PC-9 (cell line): ENCODE data around the gene CCNY.

Experiments used
- EZH2 ChIP-seq: fragments of 200-600 bp; sonication (generic); IDR thresholded peaks from 2 replicates; pipeline ENCODE4 v1.8.0; 2017; ENCODE audit warnings: antibody characterized with exemption, low read depth
- TF ChIP-seq, protein P1 (sequence below): fragments of 200-600 bp; sonication (generic); conservative IDR thresholded peaks from 2 replicates; pipeline ENCODE4 v1.6.1; 2017; ENCODE audit warnings: mixed run types, antibody characterized with exemption, mild to moderate bottlenecking, moderate library complexity

DNA sequence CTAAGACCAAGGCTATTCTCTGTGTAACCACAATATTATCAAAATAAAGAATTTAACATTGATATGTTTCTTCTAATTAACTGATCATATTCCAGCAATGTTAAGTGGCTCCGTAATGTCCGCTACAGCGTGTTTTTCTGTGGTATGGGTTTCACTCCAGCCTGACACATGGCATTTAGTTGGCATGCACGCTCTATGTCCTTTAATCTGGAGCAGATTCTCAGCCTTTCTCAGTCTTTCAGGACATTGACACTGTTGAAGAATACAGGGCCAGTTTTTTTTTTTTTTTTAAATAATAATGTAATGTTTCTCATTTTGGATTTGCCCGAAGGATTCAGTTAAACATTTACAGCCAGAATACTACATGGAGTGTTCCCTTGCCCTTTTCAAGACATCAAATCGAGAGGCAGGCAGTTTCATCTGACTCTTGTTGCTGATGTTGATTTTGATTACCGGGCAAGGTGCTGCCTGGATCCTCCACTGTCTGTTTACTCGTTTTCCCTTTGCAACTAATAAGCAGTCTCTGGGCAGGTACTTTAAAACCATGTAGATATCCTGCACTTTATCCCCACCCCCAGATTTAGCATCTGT lies 171.3 kb downstream of the CCNY start:
- TF ChIP-seq, protein P1, sequence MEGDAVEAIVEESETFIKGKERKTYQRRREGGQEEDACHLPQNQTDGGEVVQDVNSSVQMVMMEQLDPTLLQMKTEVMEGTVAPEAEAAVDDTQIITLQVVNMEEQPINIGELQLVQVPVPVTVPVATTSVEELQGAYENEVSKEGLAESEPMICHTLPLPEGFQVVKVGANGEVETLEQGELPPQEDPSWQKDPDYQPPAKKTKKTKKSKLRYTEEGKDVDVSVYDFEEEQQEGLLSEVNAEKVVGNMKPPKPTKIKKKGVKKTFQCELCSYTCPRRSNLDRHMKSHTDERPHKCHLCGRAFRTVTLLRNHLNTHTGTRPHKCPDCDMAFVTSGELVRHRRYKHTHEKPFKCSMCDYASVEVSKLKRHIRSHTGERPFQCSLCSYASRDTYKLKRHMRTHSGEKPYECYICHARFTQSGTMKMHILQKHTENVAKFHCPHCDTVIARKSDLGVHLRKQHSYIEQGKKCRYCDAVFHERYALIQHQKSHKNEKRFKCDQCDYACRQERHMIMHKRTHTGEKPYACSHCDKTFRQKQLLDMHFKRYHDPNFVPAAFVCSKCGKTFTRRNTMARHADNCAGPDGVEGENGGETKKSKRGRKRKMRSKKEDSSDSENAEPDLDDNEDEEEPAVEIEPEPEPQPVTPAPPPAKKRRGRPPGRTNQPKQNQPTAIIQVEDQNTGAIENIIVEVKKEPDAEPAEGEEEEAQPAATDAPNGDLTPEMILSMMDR = no peak
- no peak for TF ChIP-seq EZH2
